ENCODE results near the gene GRIP1. TPM values are rescaled to one million over a fixed set of nuclear protein-coding genes. Genes with fewer than 3 reads are reported as not detected.

The GRIP1 gene
- total RNA-seq, 2 donors from 2014 or later = 0.19 to 0.86 TPM

GRCh38 chr12:66612090-66612775 lies 66.6 kb downstream of the GRIP1 start:
- H3K36me3 Mint-ChIP-seq (ENCODE audit: low read depth) = no peaks in the 10 kb centered on the region
- H3K9me3 Mint-ChIP-seq = no peaks in the 10 kb centered on the region
- ATAC-seq (replicated peaks) = no peak

GRCh38 chr12:66607147-66607546 lies 71.7 kb downstream of the GRIP1 start:
- no peak for ATAC-seq (replicated peaks)
- Mint-ChIP-seq H3K36me3 (ENCODE audit: low read depth) (no peaks in the 10 kb centered on the region), H3K4me1 (no peaks in the 10 kb centered on the region), H3K9me3 (no peaks in the 10 kb centered on the region), H3K4me3 (no peak overlapping the region), H3K27me3 (no peaks in the 10 kb centered on the region), H3K27ac (no peak overlapping the region)

More at GRCh38 chr12:66612090-66612775, 66.6 kb downstream of the GRIP1 start:
- Mint-ChIP-seq H3K27ac (no peak overlapping the region), H3K4me3 (no peak overlapping the region), H3K4me1 (no peaks in the 10 kb centered on the region), H3K27me3 (peaks cover 6% of the 10 kb centered on the region)

GRCh38 chr12:66605293-66605692 lies 73.6 kb downstream of the GRIP1 start:
- Mint-ChIP-seq H3K36me3 (ENCODE audit: low read depth) (no peaks in the 10 kb centered on the region), H3K9me3 (no peaks in the 10 kb centered on the region), H3K4me1 (no peaks in the 10 kb centered on the region), H3K27ac (no peak overlapping the region), H3K4me3 (no peak overlapping the region), H3K27me3 (no peaks in the 10 kb centered on the region)
- no peak for ATAC-seq (replicated peaks)

- Mint-ChIP-seq H3K36me3 (ENCODE audit: low read depth) (no peaks in the 10 kb centered on the region), H3K27ac (no peak overlapping the region), H3K4me3 (no peak overlapping the region), H3K9me3 (no peaks in the 10 kb centered on the region), H3K27me3 (no peaks in the 10 kb centered on the region), H3K4me1 (no peaks in the 10 kb centered on the region)
- ATAC-seq (replicated peaks) = no peak
Observed at GRCh38 chr12:66603981-66604479, 74.8 kb downstream of the GRIP1 start.

GRCh38 chr12:66603461-66603860 lies 75.4 kb downstream of the GRIP1 start:
- H3K9me3 Mint-ChIP-seq = no peaks in the 10 kb centered on the region
- H3K4me3 Mint-ChIP-seq = no peak overlapping the region
- no peaks in the 10 kb centered on the region for H3K27me3 Mint-ChIP-seq
- ATAC-seq (replicated peaks) = no peak
- no peaks in the 10 kb centered on the region for H3K36me3 Mint-ChIP-seq (ENCODE audit: low read depth)
- H3K4me1 Mint-ChIP-seq = no peaks in the 10 kb centered on the region
- no peak overlapping the region for H3K27ac Mint-ChIP-seq

GRCh38 chr12:66602483-66603143 lies 76.3 kb downstream of the GRIP1 start:
- Mint-ChIP-seq H3K27ac (no peak overlapping the region), H3K4me1 (no peaks in the 10 kb centered on the region), H3K27me3 (no peaks in the 10 kb centered on the region), H3K9me3 (no peaks in the 10 kb centered on the region), H3K4me3 (no peak overlapping the region), H3K36me3 (ENCODE audit: low read depth) (no peaks in the 10 kb centered on the region)
- no peak for ATAC-seq (replicated peaks)

- no peak overlapping the region for H3K4me3 Mint-ChIP-seq
- H3K36me3 Mint-ChIP-seq (ENCODE audit: low read depth) = no peaks in the 10 kb centered on the region
Observed at GRCh38 chr12:66600903-66601302, 78.0 kb downstream of the GRIP1 start.

GRCh38 chr12:66599816-66600215 lies 79.1 kb downstream of the GRIP1 start:
- no peaks in the 10 kb centered on the region for H3K27me3 Mint-ChIP-seq
- H3K4me1 Mint-ChIP-seq = no peaks in the 10 kb centered on the region
- no peak for ATAC-seq (replicated peaks)
- no peak overlapping the region for H3K4me3 Mint-ChIP-seq
- no peaks in the 10 kb centered on the region for H3K36me3 Mint-ChIP-seq (ENCODE audit: low read depth)
- no peak overlapping the region for H3K27ac Mint-ChIP-seq
- no peaks in the 10 kb centered on the region for H3K9me3 Mint-ChIP-seq

More at GRCh38 chr12:66600903-66601302, 78.0 kb downstream of the GRIP1 start:
- H3K4me1 Mint-ChIP-seq = no peaks in the 10 kb centered on the region
- no peaks in the 10 kb centered on the region for H3K27me3 Mint-ChIP-seq
- no peaks in the 10 kb centered on the region for H3K9me3 Mint-ChIP-seq
- ATAC-seq (replicated peaks) = no peak
- no peak overlapping the region for H3K27ac Mint-ChIP-seq

- no peak overlapping the region for H3K27ac Mint-ChIP-seq
- H3K36me3 Mint-ChIP-seq (ENCODE audit: low read depth) = no peaks in the 10 kb centered on the region
- no peak for ATAC-seq (replicated peaks)
- H3K9me3 Mint-ChIP-seq = no peaks in the 10 kb centered on the region
- no peaks in the 10 kb centered on the region for H3K27me3 Mint-ChIP-seq
- H3K4me1 Mint-ChIP-seq = no peaks in the 10 kb centered on the region
- H3K4me3 Mint-ChIP-seq = no peak overlapping the region
Observed at GRCh38 chr12:66598608-66599007, 80.3 kb downstream of the GRIP1 start.

- no peak for ATAC-seq (replicated peaks)
- no peaks in the 10 kb centered on the region for H3K27me3 Mint-ChIP-seq
- no peak overlapping the region for H3K27ac Mint-ChIP-seq
- H3K4me3 Mint-ChIP-seq = no peak overlapping the region
- no peaks in the 10 kb centered on the region for H3K36me3 Mint-ChIP-seq (ENCODE audit: low read depth)
- no peaks in the 10 kb centered on the region for H3K4me1 Mint-ChIP-seq
- H3K9me3 Mint-ChIP-seq = no peaks in the 10 kb centered on the region
Observed at GRCh38 chr12:66598079-66598478, 80.8 kb downstream of the GRIP1 start.

- no peaks in the 10 kb centered on the region for H3K4me1 Mint-ChIP-seq
Observed at GRCh38 chr12:66596199-66596598, 82.7 kb downstream of the GRIP1 start.

GRCh38 chr12:66594688-66595087 lies 84.2 kb downstream of the GRIP1 start:
- H3K4me1 Mint-ChIP-seq = no peaks in the 10 kb centered on the region

More at GRCh38 chr12:66596199-66596598, 82.7 kb downstream of the GRIP1 start:
- H3K4me3 Mint-ChIP-seq = no peak overlapping the region
- H3K27ac Mint-ChIP-seq = no peak overlapping the region
- H3K27me3 Mint-ChIP-seq = no peaks in the 10 kb centered on the region
- no peaks in the 10 kb centered on the region for H3K36me3 Mint-ChIP-seq (ENCODE audit: low read depth)
- ATAC-seq (replicated peaks) = no peak
- H3K9me3 Mint-ChIP-seq = no peaks in the 10 kb centered on the region

GRCh38 chr12:66590275-66590985 lies 88.4 kb downstream of the GRIP1 start:
- no peaks in the 10 kb centered on the region for H3K27me3 Mint-ChIP-seq
- H3K9me3 Mint-ChIP-seq = no peaks in the 10 kb centered on the region
- H3K4me1 Mint-ChIP-seq = no peaks in the 10 kb centered on the region
- no peak overlapping the region for H3K27ac Mint-ChIP-seq
- ATAC-seq (replicated peaks) = no peak
- H3K4me3 Mint-ChIP-seq = no peak overlapping the region
- no peaks in the 10 kb centered on the region for H3K36me3 Mint-ChIP-seq (ENCODE audit: low read depth)

More at GRCh38 chr12:66594688-66595087, 84.2 kb downstream of the GRIP1 start:
- Mint-ChIP-seq H3K27me3 (no peaks in the 10 kb centered on the region), H3K4me3 (no peak overlapping the region), H3K36me3 (ENCODE audit: low read depth) (no peaks in the 10 kb centered on the region), H3K27ac (no peak overlapping the region), H3K9me3 (no peaks in the 10 kb centered on the region)
- ATAC-seq (replicated peaks) = no peak

GRCh38 chr12:66589095-66589494 lies 89.8 kb downstream of the GRIP1 start:
- no peaks in the 10 kb centered on the region for H3K4me1 Mint-ChIP-seq
- H3K27ac Mint-ChIP-seq = no peak overlapping the region
- H3K27me3 Mint-ChIP-seq = no peaks in the 10 kb centered on the region
- no peak for ATAC-seq (replicated peaks)
- H3K9me3 Mint-ChIP-seq = no peaks in the 10 kb centered on the region
- no peaks in the 10 kb centered on the region for H3K36me3 Mint-ChIP-seq (ENCODE audit: low read depth)
- no peak overlapping the region for H3K4me3 Mint-ChIP-seq

GRCh38 chr12:66587912-66588311 lies 91.0 kb downstream of the GRIP1 start:
- Mint-ChIP-seq H3K4me1 (no peaks in the 10 kb centered on the region), H3K4me3 (no peak overlapping the region), H3K27me3 (no peaks in the 10 kb centered on the region), H3K9me3 (no peaks in the 10 kb centered on the region), H3K36me3 (ENCODE audit: low read depth) (no peaks in the 10 kb centered on the region), H3K27ac (no peak overlapping the region)
- ATAC-seq (replicated peaks) = no peak
